HepG2 (cell line): ENCODE results near the gene ARHGEF12. TPM values are rescaled to one million over a fixed set of nuclear protein-coding genes. Genes with fewer than 3 reads are reported as not detected.

Experiments used
- ATAC-seq: fragments of 200-7000 bp; cut with Tn5 transposase; 3 replicates; pipeline ENCODE4 v1.9.1; 2020; ENCODE audit warnings: mild to moderate bottlenecking, moderate library complexity
- BruUV-seq: library from RNA; stranded (reverse); fragments of 400-500 nt; replicated peaks from 2 replicates; lab custom pipeline; 2021; lab: Mats Ljungman, UMichigan
- CTCF ChIA-PET: fragments of 300-600 bp; formaldehyde crosslinking; extraction: SDS; loops from one replicate; lab custom pipeline; 2021; ENCODE audit warnings: low total read pairs, inconsistent platforms, low intra/inter-chr PET ratio; lab: Yijun Ruan, JAX
- POLR2A ChIA-PET: fragments of 350-600 bp; sonication (Branson Sonifier 250); formaldehyde crosslinking; loops from one replicate; lab custom pipeline; 2020; ENCODE audit warnings: antibody characterized with exemption, inconsistent platforms; lab: Yijun Ruan, JAX
- DNase-seq: peaks from one replicate; pipeline ENCODE4 v3.0.0-alpha.2; 2015; ENCODE audit warnings: low spot score
- FAIRE-seq: peaks from 3 replicates; lab custom pipeline; 2011; peaks lifted over from hg19 to GRCh38; lab: Jason Lieb, UNC
- H2AFZ ChIP-seq: one replicate; pipeline ENCODE4 v1.6.1; 2011; ENCODE audit warnings: low read length, inconsistent platforms
- H3K27ac ChIP-seq: fragments of 300-600 bp; 3 replicates; pipeline ENCODE4 v1.8.0; 2011; ENCODE audit warnings: mixed run types, mild to moderate bottlenecking, mixed read lengths, low read length, inconsistent platforms; ENCODE audit not compliant: insufficient read depth; ENCODE audit errors: extremely low read length
- H3K27me3 ChIP-seq, 2 experiments: fragments of 200-600 bp in 1 of 2; 2 replicates in 1 of 2; 3 replicates in 1 of 2; pipeline versions ENCODE4 v1.6.0 to v1.8.0; 2011; ENCODE audit warnings: low read length in 2 of 2, mild to moderate bottlenecking in 2 of 2, moderate library complexity in 2 of 2, inconsistent platforms in 1 of 2; ENCODE audit not compliant: insufficient read depth in 2 of 2, control insufficient read depth in 1 of 2
- H3K36me3 ChIP-seq, 2 experiments: fragments of 200-600 bp in 1 of 2; replicated peaks in 1 of 2; 2 replicates in 1 of 2; 3 replicates in 1 of 2; pipeline versions ENCODE4 v1.5.1 to v1.8.0; 2011; ENCODE audit warnings: low read length in 2 of 2, inconsistent platforms in 1 of 2; ENCODE audit not compliant: insufficient read depth in 2 of 2, control insufficient read depth in 1 of 2
- H3K4me1 ChIP-seq: 2 replicates; pipeline ENCODE4 v1.5.1; 2012; ENCODE audit warnings: low read length, inconsistent platforms; ENCODE audit not compliant: insufficient read depth
- H3K4me2 ChIP-seq: 2 replicates; pipeline ENCODE4 v1.6.0; 2011; ENCODE audit warnings: low read depth, low read length, inconsistent platforms
- H3K4me3 ChIP-seq, 3 experiments: fragments of 200-600 bp in 1 of 3; sonication (generic), shearing (Covaris generic) in 1 of 3; replicated peaks in 1 of 3; 2 replicates each; pipeline ENCODE4 v1.5.1; 2011 to 2016; ENCODE audit warnings: low read length in 3 of 3, inconsistent platforms in 2 of 3, low read depth in 2 of 3, mild to moderate bottlenecking in 2 of 3, control low read depth in 1 of 3, mixed read lengths in 1 of 3; ENCODE audit not compliant: insufficient read depth in 1 of 3
- H3K79me2 ChIP-seq: one replicate; pipeline ENCODE4 v1.6.1; 2011; ENCODE audit warnings: low read length, inconsistent platforms; ENCODE audit not compliant: insufficient read depth
- H3K9ac ChIP-seq: 2 replicates; pipeline ENCODE4 v1.6.0; 2011; ENCODE audit warnings: mild to moderate bottlenecking, low read depth, low read length, inconsistent platforms; ENCODE audit not compliant: insufficient read depth
- H3K9me3 ChIP-seq: 2 replicates; pipeline ENCODE4 v1.5.1; 2012; ENCODE audit warnings: mild to moderate bottlenecking, low read length
- H4K20me1 ChIP-seq: 2 replicates; pipeline ENCODE4 v1.6.0; 2011; ENCODE audit warnings: inconsistent platforms, mild to moderate bottlenecking, low read length, moderate library complexity; ENCODE audit not compliant: insufficient read depth
- GZF1 ChIP-seq: sonication (generic); formaldehyde crosslinking; IDR thresholded peaks from 2 replicates; pipeline ENCODE4 v1.5.1; 2020; ENCODE audit warnings: mild to moderate bottlenecking, missing genetic modification reagents
- JDP2 ChIP-seq: sonication (generic); formaldehyde crosslinking; IDR thresholded peaks from 2 replicates; pipeline ENCODE4 v1.8.1; 2022; ENCODE audit warnings: missing genetic modification reagents, borderline replicate concordance
- KLF9 ChIP-seq: IDR thresholded peaks from 2 replicates; pipeline ENCODE4 v1.6.1; 2016; ENCODE audit warnings: low read depth
- NFE2L1 ChIP-seq: sonication (generic); formaldehyde crosslinking; IDR thresholded peaks from 2 replicates; pipeline ENCODE4 v1.4.0; 2020; ENCODE audit warnings: missing genetic modification reagents, mild to moderate bottlenecking, borderline replicate concordance
- PHF21A ChIP-seq: sonication (generic); formaldehyde crosslinking; IDR thresholded peaks from 2 replicates; pipeline ENCODE4 v1.5.0; 2020; ENCODE audit warnings: mild to moderate bottlenecking, missing genetic modification reagents
- TBX2 ChIP-seq: sonication (generic); formaldehyde crosslinking; IDR thresholded peaks from 2 replicates; pipeline ENCODE4 v1.5.0; 2020; ENCODE audit warnings: missing genetic modification reagents, mild to moderate bottlenecking, borderline replicate concordance
- U2AF1 ChIP-seq: fragments of 200-400 bp; formaldehyde crosslinking; optimal IDR thresholded peaks from 2 replicates; pipeline ENCODE3; 2017; ENCODE audit warnings: mild to moderate bottlenecking, low read depth, low read length
- ZNF367 ChIP-seq: sonication (generic); formaldehyde crosslinking; IDR thresholded peaks from 2 replicates; pipeline ENCODE4 v1.4.0; 2020; ENCODE audit warnings: missing genetic modification reagents, borderline replicate concordance
- ZSCAN30 ChIP-seq: sonication (generic); formaldehyde crosslinking; IDR thresholded peaks from 2 replicates; pipeline ENCODE4 v1.5.0; 2020; ENCODE audit warnings: mild to moderate bottlenecking, missing genetic modification reagents
- WGBS: methylation state at CpG from one replicate; pipeline ENCODE4 v1.1.6; 2017; ENCODE audit warnings: low lambda C conversion rate; 5-methylcytosine and 5-hydroxymethylcytosine counted together
- in situ Hi-C: cut with HindIII; loops from 2 replicates; pipeline ENCODE4 v1.10.0; 2017; ENCODE audit warnings: low pct_unique_long_range_greater_than_20kb; ENCODE audit not compliant: extremely low pct_ligation_motif_present
- intact Hi-C: fragments of 100-400 bp; cut with micrococcal nuclease; formaldehyde crosslinking; loops from one replicate; pipeline ENCODE4 v1.10.0; 2022; ENCODE audit not compliant: unreplicated experiment
- polyA plus RNA-seq, 8 experiments: library from polyadenylated mRNA; depleted of rRNA in 3 of 8; stranded (reverse) in 7 of 8; unstranded in 1 of 8; fragments of >200 nt; fragmentation: Illumina TruSeq in 4 of 8; extraction: Trizol in 4 of 8; gene quantifications; 2 replicates each; pipeline versions ENCODE4 v1.2.1 to v1.2.3, GENCODE V29; 2011 to 2016; ENCODE audit warnings: low read depth in 4 of 8, missing spikeins in 1 of 8, mixed read lengths in 1 of 8; ENCODE audit not compliant: insufficient read depth in 1 of 8
- total RNA-seq, 5 experiments: library from RNA; depleted of rRNA; stranded (reverse); fragments of >200 nt; fragmentation: Illumina TruSeq; extraction: Trizol; gene quantifications; 2 replicates each; pipeline ENCODE4 v1.2.3, GENCODE V29; 2016; ENCODE audit warnings: low read depth in 1 of 5
- TF ChIP-seq, protein P1 (sequence below): sonication (generic); formaldehyde crosslinking; IDR thresholded peaks from 2 replicates; pipeline ENCODE4 v1.4.0; 2020; ENCODE audit warnings: missing genetic modification reagents
- TF ChIP-seq, protein P2 (sequence below): IDR thresholded peaks from 2 replicates; pipeline ENCODE4 v1.6.1; 2016; ENCODE audit warnings: low read depth, control low read depth
- TF ChIP-seq, protein P3 (sequence below): sonication (generic); formaldehyde crosslinking; conservative IDR thresholded peaks from 2 replicates; pipeline ENCODE4 v1.4.0; 2020; ENCODE audit warnings: missing genetic modification reagents
- TF ChIP-seq, protein P4 (sequence below): sonication (generic); formaldehyde crosslinking; IDR thresholded peaks from 2 replicates; pipeline ENCODE4 v1.4.0; 2020; ENCODE audit warnings: missing genetic modification reagents, borderline replicate concordance

The ARHGEF12 gene
- total and polyA plus RNA-seq, 2 of the 13 experiments (the other 11 are each of a cell fraction or from before 2014, with no cell fraction given), result 17.9 to 54.4 TPM

DNA sequence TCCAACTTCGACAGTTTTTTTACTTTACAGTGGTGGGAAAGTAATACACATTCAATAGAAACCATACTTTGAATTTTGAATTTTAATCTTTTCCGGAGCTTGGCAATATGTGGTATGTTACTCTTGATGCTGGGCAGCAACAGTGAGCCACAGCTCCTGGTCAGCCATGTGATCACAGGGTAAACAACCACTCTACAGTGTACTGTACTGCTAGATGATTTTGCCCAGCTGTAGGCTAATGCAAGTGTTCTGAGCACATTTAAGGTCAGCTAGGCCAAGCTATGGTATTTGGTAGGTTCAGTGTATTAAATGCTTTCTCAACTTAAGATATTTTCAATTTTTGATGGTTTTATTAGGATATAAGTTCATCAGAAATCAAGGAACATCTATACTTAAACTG is 126.6 kb downstream of the ARHGEF12 start:
- in situ Hi-C loops, result no loop called here
- TF ChIP-seq, protein P1, sequence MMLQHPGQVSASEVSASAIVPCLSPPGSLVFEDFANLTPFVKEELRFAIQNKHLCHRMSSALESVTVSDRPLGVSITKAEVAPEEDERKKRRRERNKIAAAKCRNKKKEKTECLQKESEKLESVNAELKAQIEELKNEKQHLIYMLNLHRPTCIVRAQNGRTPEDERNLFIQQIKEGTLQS (CRISPR knock-in tag), result no peak
- TF ChIP-seq ZNF367, result no peak
- TF ChIP-seq NFE2L1 (CRISPR knock-in tag), result no peak
- no peak for TF ChIP-seq TBX2 (CRISPR knock-in tag)
- TF ChIP-seq GZF1, result no peak
- no peak for TF ChIP-seq U2AF1
- TF ChIP-seq, protein P2, sequence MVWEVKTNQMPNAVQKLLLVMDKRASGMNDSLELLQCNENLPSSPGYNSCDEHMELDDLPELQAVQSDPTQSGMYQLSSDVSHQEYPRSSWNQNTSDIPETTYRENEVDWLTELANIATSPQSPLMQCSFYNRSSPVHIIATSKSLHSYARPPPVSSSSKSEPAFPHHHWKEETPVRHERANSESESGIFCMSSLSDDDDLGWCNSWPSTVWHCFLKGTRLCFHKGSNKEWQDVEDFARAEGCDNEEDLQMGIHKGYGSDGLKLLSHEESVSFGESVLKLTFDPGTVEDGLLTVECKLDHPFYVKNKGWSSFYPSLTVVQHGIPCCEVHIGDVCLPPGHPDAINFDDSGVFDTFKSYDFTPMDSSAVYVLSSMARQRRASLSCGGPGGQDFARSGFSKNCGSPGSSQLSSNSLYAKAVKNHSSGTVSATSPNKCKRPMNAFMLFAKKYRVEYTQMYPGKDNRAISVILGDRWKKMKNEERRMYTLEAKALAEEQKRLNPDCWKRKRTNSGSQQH (CRISPR knock-in tag), result no peak
- no peak for TF ChIP-seq ZSCAN30 (CRISPR knock-in tag)
- TF ChIP-seq, protein P3, sequence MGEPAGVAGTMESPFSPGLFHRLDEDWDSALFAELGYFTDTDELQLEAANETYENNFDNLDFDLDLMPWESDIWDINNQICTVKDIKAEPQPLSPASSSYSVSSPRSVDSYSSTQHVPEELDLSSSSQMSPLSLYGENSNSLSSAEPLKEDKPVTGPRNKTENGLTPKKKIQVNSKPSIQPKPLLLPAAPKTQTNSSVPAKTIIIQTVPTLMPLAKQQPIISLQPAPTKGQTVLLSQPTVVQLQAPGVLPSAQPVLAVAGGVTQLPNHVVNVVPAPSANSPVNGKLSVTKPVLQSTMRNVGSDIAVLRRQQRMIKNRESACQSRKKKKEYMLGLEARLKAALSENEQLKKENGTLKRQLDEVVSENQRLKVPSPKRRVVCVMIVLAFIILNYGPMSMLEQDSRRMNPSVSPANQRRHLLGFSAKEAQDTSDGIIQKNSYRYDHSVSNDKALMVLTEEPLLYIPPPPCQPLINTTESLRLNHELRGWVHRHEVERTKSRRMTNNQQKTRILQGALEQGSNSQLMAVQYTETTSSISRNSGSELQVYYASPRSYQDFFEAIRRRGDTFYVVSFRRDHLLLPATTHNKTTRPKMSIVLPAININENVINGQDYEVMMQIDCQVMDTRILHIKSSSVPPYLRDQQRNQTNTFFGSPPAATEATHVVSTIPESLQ (CRISPR knock-in tag), result no peak
- no peak for TF ChIP-seq JDP2 (CRISPR knock-in tag)
- no peak for TF ChIP-seq KLF9 (CRISPR knock-in tag)
- TF ChIP-seq PHF21A (CRISPR knock-in tag), result no peak
- TF ChIP-seq, protein P4, sequence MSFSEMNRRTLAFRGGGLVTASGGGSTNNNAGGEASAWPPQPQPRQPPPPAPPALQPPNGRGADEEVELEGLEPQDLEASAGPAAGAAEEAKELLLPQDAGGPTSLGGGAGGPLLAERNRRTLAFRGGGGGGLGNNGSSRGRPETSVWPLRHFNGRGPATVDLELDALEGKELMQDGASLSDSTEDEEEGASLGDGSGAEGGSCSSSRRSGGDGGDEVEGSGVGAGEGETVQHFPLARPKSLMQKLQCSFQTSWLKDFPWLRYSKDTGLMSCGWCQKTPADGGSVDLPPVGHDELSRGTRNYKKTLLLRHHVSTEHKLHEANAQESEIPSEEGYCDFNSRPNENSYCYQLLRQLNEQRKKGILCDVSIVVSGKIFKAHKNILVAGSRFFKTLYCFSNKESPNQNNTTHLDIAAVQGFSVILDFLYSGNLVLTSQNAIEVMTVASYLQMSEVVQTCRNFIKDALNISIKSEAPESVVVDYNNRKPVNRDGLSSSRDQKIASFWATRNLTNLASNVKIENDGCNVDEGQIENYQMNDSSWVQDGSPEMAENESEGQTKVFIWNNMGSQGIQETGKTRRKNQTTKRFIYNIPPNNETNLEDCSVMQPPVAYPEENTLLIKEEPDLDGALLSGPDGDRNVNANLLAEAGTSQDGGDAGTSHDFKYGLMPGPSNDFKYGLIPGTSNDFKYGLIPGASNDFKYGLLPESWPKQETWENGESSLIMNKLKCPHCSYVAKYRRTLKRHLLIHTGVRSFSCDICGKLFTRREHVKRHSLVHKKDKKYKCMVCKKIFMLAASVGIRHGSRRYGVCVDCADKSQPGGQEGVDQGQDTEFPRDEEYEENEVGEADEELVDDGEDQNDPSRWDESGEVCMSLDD (CRISPR knock-in tag), result no peak
- intact Hi-C loops, result no loop called here
- CTCF ChIA-PET, result no interaction called here
- Histone ChIP-seq H3K79me2 (no peaks in the 10 kb centered on the region), H4K20me1 (no peaks in the 10 kb centered on the region), H3K4me2 (no peak overlapping the region), H3K4me1 (no peaks in the 10 kb centered on the region), H2AFZ (no peak overlapping the region), H3K9ac (no peak overlapping the region), H3K36me3 (peaks cover 15 to 73% of the 10 kb centered on the region in 2 experiments), H3K9me3 (no peaks in the 10 kb centered on the region), H3K27ac (no peak overlapping the region), H3K27me3 (no peaks in the 10 kb centered on the region), H3K4me3 (no peak overlapping the region)
- DNase-seq, result no peak
- POLR2A ChIA-PET, result no interaction called here
- ATAC-seq, result no peak
- 89% methylated on average over 2 of the region's 2 CpGs for WGBS
- BruUV-seq, result no TSS peak
- no peak for FAIRE-seq
